Endometrium (tissue), 2 donors: ENCODE measurements around the gene ANAPC2.

ENCODE experiments used
- FAIRE-seq: peaks from 2 replicates; lab custom pipeline; 2012; peaks lifted over from hg19 to GRCh38; lab: Jason Lieb, UNC
- donor health status: control.
- donor health status: control.

The ANAPC2 gene

GRCh38 chr9:137174722-137175293 lies 13.6 kb downstream of the ANAPC2 start:
- no peak for FAIRE-seq

GRCh38 chr9:137173796-137174664 lies 14.3 kb downstream of the ANAPC2 start:
- no peak for FAIRE-seq

- FAIRE-seq: no peak
Measured at GRCh38 chr9:137172901-137173795, 15.2 kb downstream of the ANAPC2 start.

GRCh38 chr9:137171149-137171900 lies 17.0 kb downstream of the ANAPC2 start:
- FAIRE-seq: no peak

DNA sequence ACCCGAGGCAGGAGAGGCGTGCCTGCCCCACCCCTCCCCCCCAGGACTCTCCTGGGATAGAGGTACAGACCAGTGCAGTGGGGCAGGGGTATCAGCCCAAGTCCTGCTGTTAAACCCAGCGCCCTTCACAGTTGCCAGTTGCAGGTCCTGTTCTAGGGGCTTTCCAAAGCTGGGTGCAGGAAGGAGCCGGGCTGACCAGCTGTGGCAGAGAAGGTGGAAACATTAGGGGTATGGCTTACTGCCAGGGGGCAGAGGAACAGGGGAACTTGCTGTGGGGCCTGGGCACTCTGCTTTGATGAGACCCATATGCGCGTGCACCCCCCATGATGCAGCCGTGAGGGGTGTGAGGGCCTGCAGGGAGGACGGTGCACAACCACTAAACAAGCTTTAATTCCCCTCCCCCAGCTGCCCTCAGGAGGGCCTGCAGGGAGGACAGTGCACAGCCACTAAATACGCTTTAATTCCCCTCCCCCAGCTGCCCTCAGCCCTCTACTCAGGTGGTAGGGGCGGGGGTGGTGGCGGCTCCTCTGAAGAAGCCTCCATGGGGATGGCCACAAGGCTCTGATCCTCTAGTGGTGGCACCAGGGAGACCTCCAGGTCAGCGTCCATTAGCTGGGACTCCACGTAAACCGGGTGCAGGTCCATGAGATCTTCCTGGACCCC lies 17.7 kb downstream of the ANAPC2 start:
- no peak for FAIRE-seq

GRCh38 chr9:137169896-137170358 lies 18.4 kb downstream of the ANAPC2 start, which contains the start of gene LRRC26:
TSS of gene LRRC26 (minus strand) at chr9:137170051. CDS start at chr9:137169943, 108 bp downstream.
- FAIRE-seq: no peak

DNA sequence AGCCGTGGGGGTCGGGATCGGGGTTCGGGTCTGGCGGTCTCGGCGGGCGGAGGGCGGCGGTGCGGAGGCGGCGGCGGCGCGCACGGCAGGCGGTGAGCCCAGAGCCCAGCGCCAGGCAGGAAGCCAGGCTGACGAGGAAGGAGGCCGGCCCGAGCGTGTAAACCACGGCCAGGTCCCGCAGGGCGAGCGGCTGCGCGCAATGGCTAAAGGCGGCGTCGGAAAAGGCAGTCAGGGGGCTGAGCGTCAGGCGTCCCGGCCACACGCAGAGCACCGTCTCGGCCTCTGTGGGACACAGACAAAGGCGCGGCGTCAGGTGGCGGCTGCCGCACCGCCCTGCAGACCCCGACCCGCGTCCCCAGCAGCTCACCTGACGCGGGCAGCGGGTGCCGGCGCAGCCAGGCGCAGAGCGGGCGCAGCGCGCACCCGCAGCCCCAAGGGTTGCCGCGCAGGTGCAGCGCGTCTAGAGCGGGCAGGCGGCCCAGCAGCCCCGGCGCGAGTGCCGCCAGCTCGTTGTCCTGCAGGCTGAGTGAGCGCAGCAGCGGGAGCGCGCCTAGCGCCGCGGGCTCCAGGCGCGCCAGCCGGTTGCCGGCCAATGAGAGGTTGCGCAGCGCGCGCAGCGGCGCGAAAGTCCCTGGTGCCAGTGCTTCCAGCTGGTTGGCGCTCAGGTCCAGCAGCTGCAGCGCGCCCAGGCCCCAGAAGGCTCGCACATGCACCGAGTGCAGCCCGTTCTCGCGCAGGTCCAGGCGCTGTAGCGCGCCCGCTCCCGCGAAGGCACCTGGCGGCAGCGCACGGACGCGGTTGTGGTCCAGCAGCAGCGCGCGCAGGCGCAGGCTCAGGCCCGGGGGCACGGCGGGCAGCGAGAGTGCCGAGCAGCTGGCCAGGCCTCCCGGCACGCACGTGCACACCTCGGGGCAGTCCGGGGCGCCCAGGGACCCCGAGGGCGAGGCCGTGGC lies 19.2 kb downstream of the ANAPC2 start:
- FAIRE-seq: no peak

DNA sequence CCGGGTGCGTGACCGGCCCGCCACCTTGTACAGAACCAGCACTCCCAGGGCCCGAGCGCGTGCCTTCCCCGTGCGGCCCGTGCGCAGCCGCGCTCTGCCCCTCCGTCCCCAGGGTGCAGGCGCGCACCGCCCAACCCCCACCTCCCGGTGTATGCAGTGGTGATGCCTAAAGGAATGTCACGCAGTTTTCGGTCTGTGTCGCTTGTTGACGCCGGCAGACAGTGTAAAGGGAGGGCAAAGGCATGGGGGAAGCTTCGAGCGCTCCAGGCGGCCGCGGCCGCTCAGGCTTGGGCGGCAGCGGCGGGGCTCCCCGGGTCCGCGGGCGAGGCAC lies 19.8 kb downstream of the ANAPC2 start:
- FAIRE-seq: no peak

DNA sequence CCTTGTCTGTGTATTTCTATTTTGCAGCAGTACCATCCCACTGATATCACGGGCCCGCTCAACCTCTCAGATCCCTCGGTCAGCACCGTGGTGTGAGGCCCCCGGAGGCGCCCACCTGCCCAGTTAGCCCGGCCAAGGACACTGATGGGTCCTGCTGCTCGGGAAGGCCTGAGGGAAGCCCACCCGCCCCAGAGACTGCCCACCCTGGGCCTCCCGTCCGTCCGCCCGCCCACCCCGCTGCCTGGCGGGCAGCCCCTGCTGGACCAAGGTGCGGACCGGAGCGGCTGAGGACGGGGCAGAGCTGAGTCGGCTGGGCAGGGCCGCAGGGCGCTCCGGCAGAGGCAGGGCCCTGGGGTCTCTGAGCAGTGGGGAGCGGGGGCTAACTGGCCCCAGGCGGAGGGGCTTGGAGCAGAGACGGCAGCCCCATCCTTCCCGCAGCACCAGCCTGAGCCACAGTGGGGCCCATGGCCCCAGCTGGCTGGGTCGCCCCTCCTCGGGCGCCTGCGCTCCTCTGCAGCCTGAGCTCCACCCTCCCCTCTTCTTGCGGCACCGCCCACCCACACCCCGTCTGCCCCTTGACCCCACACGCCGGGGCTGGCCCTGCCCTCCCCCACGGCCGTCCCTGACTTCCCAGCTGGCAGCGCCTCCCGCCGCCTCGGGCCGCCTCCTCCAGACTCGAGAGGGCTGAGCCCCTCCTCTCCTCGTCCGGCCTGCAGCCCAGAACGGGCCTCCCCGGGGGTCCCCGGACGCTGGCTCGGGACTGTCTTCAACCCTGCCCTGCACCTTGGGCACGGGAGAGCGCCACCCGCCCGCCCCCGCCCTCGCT lies 20.4 kb downstream of the ANAPC2 start:
- no peak for FAIRE-seq

DNA sequence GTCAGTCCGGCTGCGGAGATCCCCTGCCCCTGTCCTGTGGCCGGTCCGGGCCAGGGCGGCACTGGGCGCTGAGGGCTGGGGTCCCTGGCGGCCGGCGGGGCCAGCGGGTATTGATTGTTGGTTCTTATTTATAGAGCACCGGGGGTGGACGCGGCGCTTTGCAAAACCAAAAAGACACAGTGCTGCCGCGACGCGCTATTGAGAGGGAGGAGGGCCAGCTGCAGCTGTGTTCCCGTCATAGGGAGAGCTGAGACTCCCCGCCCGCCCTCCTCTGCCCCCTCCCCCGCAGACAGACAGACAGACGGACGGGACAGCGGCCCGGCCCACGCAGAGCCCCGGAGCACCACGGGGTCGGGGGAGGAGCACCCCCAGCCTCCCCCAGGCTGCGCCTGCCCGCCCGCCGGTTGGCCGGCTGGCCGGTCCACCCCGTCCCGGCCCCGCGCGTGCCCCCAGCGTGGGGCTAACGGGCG lies 21.0 kb downstream of the ANAPC2 start:
- no peak for FAIRE-seq

- FAIRE-seq: no peak
Measured at GRCh38 chr9:137166380-137167229, 21.8 kb downstream of the ANAPC2 start.

- FAIRE-seq: no peak
Measured at GRCh38 chr9:137165250-137165836, 23.0 kb downstream of the ANAPC2 start.

- no peak for FAIRE-seq
Measured at GRCh38 chr9:137164370-137165249, 23.8 kb downstream of the ANAPC2 start.

GRCh38 chr9:137163805-137164204 lies 24.6 kb downstream of the ANAPC2 start:
- no peak for FAIRE-seq

DNA sequence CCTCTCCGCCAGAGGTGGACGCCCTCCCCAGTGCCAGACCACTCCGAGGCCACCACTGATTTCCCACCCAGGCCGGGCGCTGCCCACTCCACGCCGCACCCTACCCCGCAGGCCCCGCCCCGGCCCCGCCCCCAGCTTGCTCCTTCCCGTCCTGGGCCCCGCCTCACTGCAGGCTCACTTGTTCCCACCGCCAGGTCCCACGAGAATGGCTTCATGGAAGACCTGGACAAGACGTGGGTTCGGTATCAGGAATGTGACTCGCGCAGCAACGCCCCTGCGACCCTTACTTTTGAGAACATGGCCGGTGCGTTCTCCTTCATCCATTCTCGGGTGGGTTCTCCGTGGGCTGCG lies 25.0 kb downstream of the ANAPC2 start:
- FAIRE-seq: no peak

- FAIRE-seq: no peak
Measured at GRCh38 chr9:137162505-137163364, 25.6 kb downstream of the ANAPC2 start.
